NCI-H1436 treated with DMSO at 0.1 percent for 48 hours (cell line): Measurements from ENCODE around the gene RAB27A.
"Not testable (repeated sequence)": the region's sequence is repeated elsewhere in the genome, so short reads cannot be mapped to it uniquely, and the experiment has no call there.

Experiments used
- DNase-seq: peaks from one replicate; lab custom pipeline; 2025; lab: John Stamatoyannopoulos, UW

Gene RAB27A

GRCh38 chr15:55250392-55250791 lies 39.2 kb downstream of the RAB27A start:
- no peak for DNase-seq

GRCh38 chr15:55249885-55250284 lies 39.7 kb downstream of the RAB27A start:
- not testable (repeated sequence) for DNase-seq

GRCh38 chr15:55248895-55249294 lies 40.7 kb downstream of the RAB27A start:
- DNase-seq = no peak

- DNase-seq = no peak
Observed at GRCh38 chr15:55247766-55248427, 41.7 kb downstream of the RAB27A start.

- no peak for DNase-seq
Observed at GRCh38 chr15:55247311-55247710, 42.3 kb downstream of the RAB27A start.

GRCh38 chr15:55246567-55246966 lies 43.0 kb downstream of the RAB27A start:
- no peak for DNase-seq

GRCh38 chr15:55245059-55245458 lies 44.6 kb downstream of the RAB27A start:
- DNase-seq = no peak

GRCh38 chr15:55241891-55242290 lies 47.7 kb downstream of the RAB27A start:
- DNase-seq = no peak

- no peak for DNase-seq
Observed at GRCh38 chr15:55241186-55241585, 48.4 kb downstream of the RAB27A start.

GRCh38 chr15:55240125-55240760 lies 49.4 kb downstream of the RAB27A start:
- no peak for DNase-seq

GRCh38 chr15:55239440-55240124 lies 50.0 kb downstream of the RAB27A start:
- DNase-seq = no peak

- no peak for DNase-seq
Observed at GRCh38 chr15:55238877-55239276, 50.7 kb downstream of the RAB27A start.

- no peak for DNase-seq
Observed at GRCh38 chr15:55237219-55238130, 52.1 kb downstream of the RAB27A start.

GRCh38 chr15:55235546-55236036 lies 54.0 kb downstream of the RAB27A start:
- DNase-seq = no peak

- DNase-seq = no peak
Observed at GRCh38 chr15:55234800-55235104, 54.9 kb downstream of the RAB27A start.

GRCh38 chr15:55234104-55234799 lies 55.4 kb downstream of the RAB27A start:
- no peak for DNase-seq

GRCh38 chr15:55231455-55231854 lies 58.2 kb downstream of the RAB27A start:
- DNase-seq = no peak

- no peak for DNase-seq
Observed at GRCh38 chr15:55230953-55231352, 58.7 kb downstream of the RAB27A start.

- no peak for DNase-seq
Observed at GRCh38 chr15:55230051-55230670, 59.5 kb downstream of the RAB27A start.

- no peak for DNase-seq
Observed at GRCh38 chr15:55226127-55226526, 63.5 kb downstream of the RAB27A start.

GRCh38 chr15:55224892-55225291 lies 64.7 kb downstream of the RAB27A start:
- no peak for DNase-seq
